EH (cell line): ENCODE results near the gene LSAMP.

Experiments
- DNase-seq: peaks from one replicate; pipeline ENCODE4 v3.0.0-alpha.2; 2015; ENCODE audit warnings: low read depth

The LSAMP gene

GRCh38 chr3:116429479-116430269 is 15.6 kb downstream of the LSAMP start:
- no peak for DNase-seq

GRCh38 chr3:116426036-116426435 is 19.3 kb downstream of the LSAMP start:
- DNase-seq = no peak

GRCh38 chr3:116425126-116425525 is 20.2 kb downstream of the LSAMP start:
- DNase-seq = no peak

GRCh38 chr3:116423945-116424344 is 21.3 kb downstream of the LSAMP start:
- DNase-seq = no peak

- DNase-seq = no peak
Measured at GRCh38 chr3:116423374-116423773, 21.9 kb downstream of the LSAMP start.

GRCh38 chr3:116417151-116417550 is 28.1 kb downstream of the LSAMP start:
- DNase-seq = no peak

- no peak for DNase-seq
Measured at GRCh38 chr3:116413319-116413718, 32.0 kb downstream of the LSAMP start.

GRCh38 chr3:116408473-116408872 is 36.8 kb downstream of the LSAMP start:
- no peak for DNase-seq

- DNase-seq = no peak
Measured at GRCh38 chr3:116405231-116405630, 40.1 kb downstream of the LSAMP start.

- no peak for DNase-seq
Measured at GRCh38 chr3:116399701-116400226, 45.5 kb downstream of the LSAMP start.

- DNase-seq = no peak
Measured at GRCh38 chr3:116394365-116394764, 50.9 kb downstream of the LSAMP start.

- no peak for DNase-seq
Measured at GRCh38 chr3:116393199-116393598, 52.1 kb downstream of the LSAMP start.

- DNase-seq = no peak
Measured at GRCh38 chr3:116392291-116392690, 53.0 kb downstream of the LSAMP start.

- no peak for DNase-seq
Measured at GRCh38 chr3:116391296-116392201, 53.7 kb downstream of the LSAMP start.

GRCh38 chr3:116390318-116390717 is 55.0 kb downstream of the LSAMP start:
- no peak for DNase-seq

- no peak for DNase-seq
Measured at GRCh38 chr3:116388867-116389385, 56.4 kb downstream of the LSAMP start.

GRCh38 chr3:116386168-116386567 is 59.1 kb downstream of the LSAMP start:
- no peak for DNase-seq

GRCh38 chr3:116384717-116385116 is 60.6 kb downstream of the LSAMP start:
- DNase-seq = no peak

GRCh38 chr3:116378077-116378476 is 67.2 kb downstream of the LSAMP start:
- no peak for DNase-seq

- no peak for DNase-seq
Measured at GRCh38 chr3:116374901-116375300, 70.4 kb downstream of the LSAMP start.

GRCh38 chr3:116367761-116368395 is 77.4 kb downstream of the LSAMP start:
- DNase-seq = no peak

GRCh38 chr3:116356056-116356455 is 89.2 kb downstream of the LSAMP start:
- no peak for DNase-seq
